Measurements from ENCODE around the gene DIAPH2. TPM values are rescaled to one million over a fixed set of nuclear protein-coding genes. Genes with fewer than 3 reads are reported as not detected.

DIAPH2 gene
- 2.6 TPM for polyA plus RNA-seq (2012; ENCODE audit: low read depth, missing spikeins)

DNA sequence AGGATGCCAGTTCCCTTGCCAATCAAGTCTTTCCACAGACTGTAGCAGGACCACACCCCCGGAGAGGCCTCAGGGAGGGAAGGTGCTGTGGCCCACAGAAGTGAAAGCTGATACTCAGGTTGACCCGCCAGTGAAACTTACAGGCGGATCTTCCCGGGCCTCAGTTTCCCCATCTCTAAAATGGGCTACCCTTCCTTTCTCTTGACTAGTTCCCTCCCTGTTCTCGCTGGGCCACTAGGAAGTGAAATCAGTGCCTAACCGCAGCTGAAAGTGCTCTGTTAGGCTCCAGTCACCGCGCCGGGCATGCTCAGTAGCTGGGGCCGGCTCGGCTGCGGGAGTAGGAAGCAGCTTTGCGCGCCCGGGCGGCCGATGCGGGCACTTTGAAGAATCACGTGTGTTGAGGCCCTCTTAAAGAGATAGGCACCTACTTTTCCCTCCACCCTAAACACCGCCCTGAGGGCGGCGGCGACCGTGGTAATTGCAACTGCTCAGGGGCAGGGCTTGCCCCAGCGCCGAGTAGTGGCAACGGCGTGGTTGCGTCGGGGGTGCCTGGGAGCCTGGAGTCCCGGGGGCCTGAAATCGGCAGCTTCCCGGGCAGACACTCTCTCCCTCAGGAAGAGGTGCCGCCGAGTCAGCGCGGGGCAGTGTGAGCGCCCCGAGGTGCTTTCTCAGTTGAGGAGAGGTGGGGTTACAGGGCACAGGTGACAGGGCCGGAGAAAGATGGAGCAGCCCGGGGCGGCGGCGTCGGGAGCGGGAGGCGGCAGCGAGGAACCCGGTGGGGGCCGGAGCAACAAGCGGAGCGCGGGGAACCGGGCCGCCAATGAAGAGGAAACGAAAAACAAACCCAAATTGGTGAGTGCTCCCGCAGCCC, at the start of gene DIAPH2:
Gene DIAPH2, plus strand, starts transcription at position 504 of the 871 bp plus-strand sequence.
- DNase-seq (ENCODE audit: insufficient read length, low spot score) (peak; percentile 25), FAIRE-seq (peak; percentile 90)
- TF ChIP-seq PAX5 (IDR thresholded peaks at IDR 0.05; ENCODE audit: insufficient read depth, low read length, severe bottlenecking) (no peak), POLR2AphosphoS5 (IDR thresholded peaks at IDR 0.05; ENCODE audit: low read depth, low read length) (no peak), POLR2A (IDR thresholded peaks at IDR 0.05; ENCODE audit: low read depth, low read length) (no peak), SPI1 (IDR thresholded peaks at IDR 0.05; ENCODE audit: low read depth, low read length) (peak; percentile 68), POU2F2 (IDR thresholded peaks at IDR 0.05; ENCODE audit: low read depth, low read length) (no peak)

DNA sequence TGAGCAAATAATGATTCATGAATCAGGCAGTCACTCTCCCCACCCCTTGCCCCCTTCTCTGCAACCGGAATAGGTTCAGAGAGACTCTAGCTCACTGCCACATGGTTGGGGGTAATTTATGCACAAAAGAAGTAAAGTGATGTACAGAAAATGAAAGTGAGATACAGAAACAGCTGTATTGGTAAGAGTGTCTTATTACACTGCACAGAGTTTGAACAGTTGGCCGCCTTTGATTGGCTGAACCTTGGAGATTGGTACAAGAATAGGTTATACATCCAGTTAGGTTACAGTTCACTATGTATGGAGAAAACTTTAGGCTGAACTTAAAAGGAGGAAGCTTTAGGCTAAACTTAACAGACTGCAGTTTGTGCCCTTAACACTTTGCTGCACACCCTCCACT, 34.6 kb upstream of the DIAPH2 start:
- no peak for TF ChIP-seq SPI1 (IDR thresholded peaks at IDR 0.05; ENCODE audit: low read depth, low read length)
- TF ChIP-seq POLR2A (IDR thresholded peaks at IDR 0.05; ENCODE audit: low read depth, low read length) = no peak
- TF ChIP-seq POU2F2 (IDR thresholded peaks at IDR 0.05; ENCODE audit: low read depth, low read length) = no peak
- TF ChIP-seq POLR2AphosphoS5 (IDR thresholded peaks at IDR 0.05; ENCODE audit: low read depth, low read length) = no peak
- TF ChIP-seq PAX5 (IDR thresholded peaks at IDR 0.05; ENCODE audit: insufficient read depth, low read length, severe bottlenecking) = no peak
- TF ChIP-seq TAF1 (IDR thresholded peaks at IDR 0.05; ENCODE audit: low read depth, low read length) = no peak
- FAIRE-seq = no peak

DNA sequence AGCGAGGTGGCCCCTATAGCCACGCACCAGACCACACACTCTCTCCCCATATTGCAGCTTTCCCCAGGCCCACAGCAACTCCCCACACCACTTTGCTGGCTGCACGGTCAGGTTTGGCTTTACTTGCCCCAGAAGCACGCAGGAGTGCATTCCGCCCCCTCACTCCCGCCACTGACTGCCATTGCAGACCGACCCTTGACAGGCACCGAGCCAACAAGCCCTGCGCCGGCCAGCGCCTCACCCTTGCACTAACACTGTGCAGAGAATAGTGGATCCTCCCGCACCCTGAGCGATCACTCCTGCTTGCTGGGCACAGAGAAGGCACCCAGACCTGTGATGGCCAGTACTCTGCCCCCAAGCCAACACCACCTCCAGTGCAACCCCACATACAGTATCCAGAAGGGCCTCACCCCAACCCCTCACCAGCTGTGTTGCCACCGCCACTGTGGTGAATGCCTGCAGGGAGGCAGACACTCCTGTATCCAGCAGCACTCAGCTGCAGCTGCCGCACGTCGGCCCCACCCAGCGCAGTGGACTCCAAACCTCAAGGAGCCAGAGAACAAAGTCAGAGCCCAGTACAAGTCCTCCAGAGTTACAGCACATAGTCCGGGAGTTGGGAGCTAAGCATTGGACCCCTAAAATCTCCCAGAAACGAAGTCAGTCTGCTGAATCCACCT, 28.6 kb upstream of the DIAPH2 start:
- no peak for TF ChIP-seq POLR2AphosphoS5 (IDR thresholded peaks at IDR 0.05; ENCODE audit: low read depth, low read length)
- TF ChIP-seq SPI1 (IDR thresholded peaks at IDR 0.05; ENCODE audit: low read depth, low read length) = no peak
- TF ChIP-seq POLR2A (IDR thresholded peaks at IDR 0.05; ENCODE audit: low read depth, low read length) = no peak
- TF ChIP-seq PAX5 (IDR thresholded peaks at IDR 0.05; ENCODE audit: insufficient read depth, low read length, severe bottlenecking) = no peak
- no peak for DNase-seq (ENCODE audit: insufficient read length, low spot score)
- FAIRE-seq = no peak

More for the DNA sequence above, 34.6 kb upstream of the DIAPH2 start:
- DNase-seq (ENCODE audit: insufficient read length, low spot score) = no peak

DNA sequence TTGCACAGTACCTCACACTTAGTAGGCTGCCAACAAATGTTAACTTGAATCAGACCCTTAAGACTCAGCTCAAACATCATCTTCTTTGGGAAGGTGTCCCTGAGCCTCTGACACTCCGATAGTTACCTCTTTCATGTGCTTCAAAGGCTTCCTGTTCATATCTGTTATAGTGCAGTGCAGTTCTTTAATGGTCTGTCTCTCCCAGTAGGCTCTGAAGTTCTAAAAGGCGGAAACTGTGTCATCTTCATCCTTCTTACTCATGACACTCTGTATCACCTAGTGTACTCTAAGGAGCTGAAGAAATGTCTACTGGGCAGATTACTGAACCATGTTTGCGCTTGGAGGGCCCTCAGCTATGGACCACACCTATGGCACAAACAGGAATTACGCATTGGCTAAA, 2.1 kb upstream of the DIAPH2 start:
- FAIRE-seq = no peak
- no peak for TF ChIP-seq POLR2A (IDR thresholded peaks at IDR 0.05; ENCODE audit: low read depth, low read length)
- TF ChIP-seq POLR2AphosphoS5 (IDR thresholded peaks at IDR 0.05; ENCODE audit: low read depth, low read length) = no peak
- no peak for TF ChIP-seq TAF1 (IDR thresholded peaks at IDR 0.05; ENCODE audit: low read depth, low read length)
- TF ChIP-seq PAX5 (IDR thresholded peaks at IDR 0.05; ENCODE audit: insufficient read depth, low read length, severe bottlenecking) = no peak
- TF ChIP-seq POU2F2 (IDR thresholded peaks at IDR 0.05; ENCODE audit: low read depth, low read length) = no peak
- no peak for TF ChIP-seq SPI1 (IDR thresholded peaks at IDR 0.05; ENCODE audit: low read depth, low read length)
- no peak for DNase-seq (ENCODE audit: insufficient read length, low spot score)

DNA sequence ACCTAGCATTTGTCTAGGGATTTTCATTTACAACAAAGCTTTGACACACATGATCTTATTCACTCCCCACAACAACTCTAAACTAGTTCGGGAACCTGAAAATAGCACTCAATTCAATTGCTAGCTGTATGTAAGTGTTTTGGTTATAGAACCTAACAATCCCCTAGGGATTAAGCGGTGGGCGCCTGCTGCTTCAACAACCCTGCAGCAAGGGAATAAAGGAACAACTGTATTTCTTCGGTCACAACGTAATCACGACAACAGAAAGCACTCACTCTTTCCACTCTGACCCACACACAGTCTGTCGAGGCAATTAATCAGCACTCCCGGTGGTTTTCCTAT, 674 bp upstream of the DIAPH2 start:
- no peak for DNase-seq (ENCODE audit: insufficient read length, low spot score)
- no peak for FAIRE-seq
- TF ChIP-seq TAF1 (IDR thresholded peaks at IDR 0.05; ENCODE audit: low read depth, low read length) (no peak), POLR2AphosphoS5 (IDR thresholded peaks at IDR 0.05; ENCODE audit: low read depth, low read length) (no peak), POU2F2 (IDR thresholded peaks at IDR 0.05; ENCODE audit: low read depth, low read length) (no peak), PAX5 (IDR thresholded peaks at IDR 0.05; ENCODE audit: insufficient read depth, low read length, severe bottlenecking) (no peak), POLR2A (IDR thresholded peaks at IDR 0.05; ENCODE audit: low read depth, low read length) (no peak), SPI1 (IDR thresholded peaks at IDR 0.05; ENCODE audit: low read depth, low read length) (no peak)

DNA sequence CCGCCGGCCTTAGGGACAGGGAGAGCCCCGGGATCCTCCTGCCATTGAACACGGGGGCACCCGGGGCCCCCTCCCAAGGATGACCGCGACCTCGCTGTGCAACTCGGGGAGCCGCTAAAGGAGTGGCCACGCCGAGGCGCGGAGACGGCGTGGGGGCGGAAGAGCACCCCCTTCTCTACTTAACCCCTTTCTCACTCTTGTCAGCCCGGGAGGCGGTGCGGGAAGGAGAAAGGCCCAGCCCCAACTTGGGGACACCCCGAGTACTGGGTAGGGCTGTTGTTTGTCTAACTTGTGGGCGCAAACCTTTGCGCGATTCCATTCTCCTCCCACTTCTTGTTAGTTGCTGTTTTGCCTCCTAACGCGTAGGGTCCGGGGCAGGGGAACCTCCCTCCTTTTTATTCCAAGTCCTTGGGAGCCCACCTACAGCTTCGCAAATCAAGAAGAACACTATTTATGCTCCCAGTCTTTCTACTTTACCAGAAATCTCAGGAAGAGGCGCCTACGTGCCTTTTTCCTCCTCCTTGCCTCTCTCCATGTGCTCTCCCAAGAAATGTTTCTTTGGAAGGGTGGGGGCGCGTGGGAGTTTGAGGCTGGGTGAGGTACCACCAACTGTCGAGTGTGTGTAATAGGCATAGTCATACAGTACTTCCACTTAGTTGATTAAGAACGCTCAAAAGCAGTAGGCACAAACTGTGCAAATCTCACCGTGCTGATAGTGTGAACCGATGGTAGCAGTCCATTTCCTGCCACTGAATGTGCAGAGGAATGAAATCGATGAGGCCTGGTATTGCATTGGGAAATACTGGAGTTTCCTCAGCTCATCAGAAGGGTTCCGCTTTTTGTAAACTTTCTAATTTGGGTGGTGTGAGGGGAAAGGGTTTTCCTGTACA, 813 bp downstream of the DIAPH2 start:
- TF ChIP-seq PAX5 (IDR thresholded peaks at IDR 0.05; ENCODE audit: insufficient read depth, low read length, severe bottlenecking) = no peak
- peak; percentile 54 for TF ChIP-seq SPI1 (IDR thresholded peaks at IDR 0.05; ENCODE audit: low read depth, low read length)
- FAIRE-seq (peak; percentile 96), DNase-seq (ENCODE audit: insufficient read length, low spot score) (no peak)

DNA sequence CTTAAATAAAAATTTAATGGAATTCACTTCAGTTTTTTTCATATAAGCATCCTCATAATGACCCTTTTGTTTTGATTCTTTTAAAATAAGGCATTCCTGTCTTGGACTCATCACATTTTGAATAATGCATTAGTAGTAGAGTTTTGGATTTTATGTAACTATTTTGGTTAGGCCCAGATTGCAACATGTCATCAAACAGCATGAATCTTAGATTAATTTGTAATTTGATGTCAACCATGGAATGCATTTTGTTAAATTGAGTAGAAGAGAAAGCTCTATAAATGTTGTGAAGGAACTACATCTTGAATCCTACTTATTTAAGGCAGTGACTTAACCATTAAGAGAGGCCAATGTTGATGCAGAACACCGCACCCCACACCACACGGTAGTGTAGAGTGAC, 3.1 kb downstream of the DIAPH2 start:
- TF ChIP-seq SPI1 (IDR thresholded peaks at IDR 0.05; ENCODE audit: low read depth, low read length) = no peak
- TF ChIP-seq POU2F2 (IDR thresholded peaks at IDR 0.05; ENCODE audit: low read depth, low read length) = no peak
- no peak for TF ChIP-seq POLR2A (IDR thresholded peaks at IDR 0.05; ENCODE audit: low read depth, low read length)
- TF ChIP-seq TAF1 (IDR thresholded peaks at IDR 0.05; ENCODE audit: low read depth, low read length) = no peak
- no peak for TF ChIP-seq POLR2AphosphoS5 (IDR thresholded peaks at IDR 0.05; ENCODE audit: low read depth, low read length)
- no peak for TF ChIP-seq PAX5 (IDR thresholded peaks at IDR 0.05; ENCODE audit: insufficient read depth, low read length, severe bottlenecking)
- no peak for DNase-seq (ENCODE audit: insufficient read length, low spot score)
- no peak for FAIRE-seq

DNA sequence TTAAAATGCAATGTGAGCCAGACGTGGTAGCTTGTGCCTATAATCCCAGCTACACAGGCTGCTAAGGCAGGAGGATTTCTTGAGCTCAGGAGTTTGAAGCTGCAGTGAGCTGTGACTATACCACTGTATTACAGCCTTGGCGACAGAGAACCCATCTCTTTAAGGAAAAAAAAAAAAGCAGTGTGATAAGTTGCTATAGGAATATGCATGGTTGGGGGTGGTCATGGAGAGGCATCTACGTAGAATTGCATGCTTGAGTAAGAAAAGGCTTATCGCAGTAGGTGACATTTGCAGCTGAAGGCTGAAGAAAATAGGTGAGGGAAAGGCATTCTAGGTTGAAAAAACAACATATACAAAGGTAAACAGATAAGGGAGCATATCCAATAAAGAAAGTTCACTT, 4.1 kb downstream of the DIAPH2 start:
- TF ChIP-seq POU2F2 (IDR thresholded peaks at IDR 0.05; ENCODE audit: low read depth, low read length) (no peak), POLR2AphosphoS5 (IDR thresholded peaks at IDR 0.05; ENCODE audit: low read depth, low read length) (no peak), SPI1 (IDR thresholded peaks at IDR 0.05; ENCODE audit: low read depth, low read length) (no peak), POLR2A (IDR thresholded peaks at IDR 0.05; ENCODE audit: low read depth, low read length) (no peak), PAX5 (IDR thresholded peaks at IDR 0.05; ENCODE audit: insufficient read depth, low read length, severe bottlenecking) (no peak), TAF1 (IDR thresholded peaks at IDR 0.05; ENCODE audit: low read depth, low read length) (no peak)
- peak; percentile 13 for FAIRE-seq
- DNase-seq (ENCODE audit: insufficient read length, low spot score) = no peak

DNA sequence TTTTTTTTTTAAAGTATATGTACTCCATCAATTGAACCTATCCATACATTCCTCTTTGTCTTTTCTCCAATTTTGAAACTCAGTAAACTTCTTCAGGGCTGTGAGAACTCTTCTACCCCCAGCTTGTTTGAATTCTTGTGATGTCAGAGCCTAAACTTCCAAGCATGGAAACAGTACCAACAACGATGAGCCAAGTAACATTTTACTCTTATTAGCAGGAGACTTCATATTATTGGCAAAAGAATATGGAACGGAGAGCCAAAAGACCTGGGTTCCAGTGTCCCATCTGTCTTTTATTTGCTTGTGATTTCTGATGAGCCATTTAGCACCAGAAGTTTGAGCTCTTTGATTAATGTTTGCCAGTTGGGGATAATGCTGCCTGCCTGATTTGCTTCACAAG, 5.3 kb downstream of the DIAPH2 start:
- DNase-seq (ENCODE audit: insufficient read length, low spot score) (no peak), FAIRE-seq (no peak)
- no peak for TF ChIP-seq PAX5 (IDR thresholded peaks at IDR 0.05; ENCODE audit: insufficient read depth, low read length, severe bottlenecking)
- no peak for TF ChIP-seq POLR2AphosphoS5 (IDR thresholded peaks at IDR 0.05; ENCODE audit: low read depth, low read length)
- TF ChIP-seq POLR2A (IDR thresholded peaks at IDR 0.05; ENCODE audit: low read depth, low read length) = no peak
- TF ChIP-seq POU2F2 (IDR thresholded peaks at IDR 0.05; ENCODE audit: low read depth, low read length) = no peak
- no peak for TF ChIP-seq TAF1 (IDR thresholded peaks at IDR 0.05; ENCODE audit: low read depth, low read length)
- no peak for TF ChIP-seq SPI1 (IDR thresholded peaks at IDR 0.05; ENCODE audit: low read depth, low read length)

Measured in GM12891 (cell line).